Measurements from ENCODE around the gene TIGD1. TPM values are rescaled to one million over a fixed set of nuclear protein-coding genes. Genes with fewer than 3 reads are reported as not detected.

The TIGD1 gene
- total RNA-seq, 1 experiment from 2014 or later: 5.1 TPM

- intact Hi-C loops (cut with micrococcal nuclease; ENCODE audit: unreplicated experiment) (no loop called here), in situ Hi-C loops (cut with HindIII; ENCODE audit: low pct_unique_long_range_greater_than_20kb, low sequenced_read_pairs) (no loop called here)
- Histone ChIP-seq H3K4me1 (ENCODE audit: control insufficient read depth, insufficient read depth, low read length) (peaks cover 6% of the 10 kb centered on the region; the same call in 1 of the 2 replicates), H3K9me3 (ENCODE audit: control insufficient read depth, insufficient read depth, low read depth, low read length) (no peaks in the 10 kb centered on the region), H3K4me3 (ENCODE audit: low read depth in 2 of 2, low read length in 2 of 2) (no peak overlapping the region), H3K27me3 (ENCODE audit: control insufficient read depth, insufficient read depth, low read length) (no peaks in the 10 kb centered on the region), H3K27ac (ENCODE audit: low read length) (no peak overlapping the region), H3K36me3 (ENCODE audit: control insufficient read depth, insufficient read depth, low read length) (peaks cover 22% of the 10 kb centered on the region)
- ATAC-seq (no peak), DNase-seq (ENCODE audit: low read depth, low spot score) (no peak)
- CTCF ChIA-PET: no interaction called here
- no peak for TF ChIP-seq POLR2AphosphoS5 (IDR thresholded peaks at IDR 0.05; ENCODE audit: low read depth, low read length)
- TF ChIP-seq REST (IDR thresholded peaks at IDR 0.05; ENCODE audit: insufficient read depth in 1 of 2, low read depth in 2 of 2, low read length in 1 of 2): no peak
- TF ChIP-seq SIN3A (IDR thresholded peaks at IDR 0.05; ENCODE audit: borderline replicate concordance, insufficient read depth, low read depth, low read length): no peak
- no peak for TF ChIP-seq CTCF (IDR thresholded peaks at IDR 0.05)
- no peak for TF ChIP-seq TCF7L2 (IDR thresholded peaks at IDR 0.05; ENCODE audit: low read depth, low read length)
- POLR2A ChIA-PET: no interaction called here
- BruUV-seq (replicated peaks): no TSS peak
Observed at GRCh38 chr2:232556426-232556825, 6.1 kb upstream of the TIGD1 start.

- no TSS peak for BruUV-seq (replicated peaks)
- H3K27me3 ChIP-seq (ENCODE audit: control insufficient read depth, insufficient read depth, low read length): no peaks in the 10 kb centered on the region
- ChIA-PET POLR2A (no interaction called here), CTCF (no interaction called here)
- DNase-seq (ENCODE audit: low read depth, low spot score) (no peak), ATAC-seq (no peak)
- peak overlapping the region; percentile 83 to 96 for H3K4me3 ChIP-seq (ENCODE audit: low read depth in 2 of 2, low read length in 2 of 2)
- no peaks in the 10 kb centered on the region for H3K9me3 ChIP-seq (ENCODE audit: control insufficient read depth, insufficient read depth, low read depth, low read length)
- intact Hi-C loops (cut with micrococcal nuclease; ENCODE audit: unreplicated experiment): no loop called here
- H3K27ac ChIP-seq (ENCODE audit: low read length): peak overlapping the region; percentile 96
- peaks cover 10% of the 10 kb centered on the region for H3K36me3 ChIP-seq (ENCODE audit: control insufficient read depth, insufficient read depth, low read length)
- TF ChIP-seq SIN3A (IDR thresholded peaks at IDR 0.05; ENCODE audit: borderline replicate concordance, insufficient read depth, low read depth, low read length) (no peak), REST (IDR thresholded peaks at IDR 0.05; ENCODE audit: insufficient read depth in 1 of 2, low read depth in 2 of 2, low read length in 1 of 2) (no peak), CTCF (IDR thresholded peaks at IDR 0.05) (no peak), TCF7L2 (IDR thresholded peaks at IDR 0.05; ENCODE audit: low read depth, low read length) (no peak), POLR2AphosphoS5 (IDR thresholded peaks at IDR 0.05; ENCODE audit: low read depth, low read length) (no peak)
- H3K4me1 ChIP-seq (ENCODE audit: control insufficient read depth, insufficient read depth, low read length): peaks cover 8% of the 10 kb centered on the region; the same call in 1 of the 2 replicates
- in situ Hi-C loops (cut with HindIII; ENCODE audit: low pct_unique_long_range_greater_than_20kb, low sequenced_read_pairs): no loop called here
Observed at GRCh38 chr2:232551776-232552175, 1.4 kb upstream of the TIGD1 start.
